ENCODE results near the gene BEND5.

The BEND5 gene

DNA sequence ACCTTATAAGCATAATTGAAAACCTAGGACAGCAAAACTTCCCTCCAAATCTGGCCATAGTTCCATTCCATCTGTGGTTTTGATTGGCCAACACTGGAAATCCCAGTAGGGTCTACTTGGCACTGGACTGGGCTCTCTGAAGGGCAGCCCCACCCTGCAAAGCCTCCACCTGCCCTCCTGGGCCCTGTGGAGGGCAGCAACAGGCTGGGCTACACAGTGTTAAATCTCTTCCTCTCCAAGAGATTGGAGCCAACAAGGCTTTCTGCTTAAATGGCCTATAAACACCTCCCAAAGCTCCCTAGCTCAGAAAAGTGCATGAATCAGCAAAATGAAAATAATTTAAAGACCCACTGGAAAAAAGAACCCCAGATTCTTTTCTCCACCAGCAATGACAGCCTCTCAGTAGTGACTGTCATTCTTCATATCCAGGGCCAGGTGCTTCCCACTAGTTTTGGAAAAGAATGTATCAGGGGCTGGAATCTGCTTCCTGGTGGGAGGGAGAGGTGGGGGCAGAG, 58.5 kb downstream of the BEND5 start:
- no peak for DNase-seq

DNA sequence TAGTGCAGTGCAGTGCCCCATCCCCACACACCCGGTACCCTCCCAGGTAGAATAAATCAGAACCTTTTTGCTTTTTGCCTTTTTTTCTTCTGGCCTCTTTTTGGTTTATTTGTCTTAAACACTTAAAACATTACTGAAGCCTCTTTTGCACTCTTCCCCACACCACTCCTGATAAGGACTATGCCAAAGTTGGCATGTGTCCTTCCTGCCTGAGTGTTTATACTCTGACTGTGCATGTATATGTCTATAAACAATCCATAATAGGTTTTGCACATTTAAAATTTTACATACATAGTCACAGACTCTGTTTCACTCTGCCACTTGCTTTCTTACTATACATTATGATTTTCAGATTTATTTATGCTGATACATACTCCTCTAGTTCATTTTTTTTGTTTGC, 59.6 kb downstream of the BEND5 start:
- DNase-seq, result no peak

GRCh38 chr1:48715921-48716320, 60.8 kb downstream of the BEND5 start:
- no peak for DNase-seq

DNA sequence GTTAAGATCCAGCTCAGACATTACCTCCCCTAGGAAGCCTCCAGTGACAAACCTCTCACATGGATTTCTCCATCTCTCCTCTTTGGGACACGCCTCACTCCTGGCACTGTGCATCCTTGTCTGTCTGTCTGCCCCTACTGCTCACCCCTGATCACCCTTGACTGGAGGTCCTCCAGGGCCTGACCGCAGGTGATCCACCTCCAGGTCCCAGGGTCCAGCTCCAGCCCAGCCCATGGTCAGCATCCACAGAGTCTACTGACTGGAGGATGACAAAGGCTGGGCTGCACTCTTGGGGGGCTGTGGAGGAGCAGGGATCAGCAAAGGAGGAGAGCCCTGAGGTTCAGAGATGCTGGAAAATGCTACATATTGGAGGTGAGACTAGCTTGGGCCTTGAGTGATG, 65.8 kb downstream of the BEND5 start:
- DNase-seq, result no peak

DNA sequence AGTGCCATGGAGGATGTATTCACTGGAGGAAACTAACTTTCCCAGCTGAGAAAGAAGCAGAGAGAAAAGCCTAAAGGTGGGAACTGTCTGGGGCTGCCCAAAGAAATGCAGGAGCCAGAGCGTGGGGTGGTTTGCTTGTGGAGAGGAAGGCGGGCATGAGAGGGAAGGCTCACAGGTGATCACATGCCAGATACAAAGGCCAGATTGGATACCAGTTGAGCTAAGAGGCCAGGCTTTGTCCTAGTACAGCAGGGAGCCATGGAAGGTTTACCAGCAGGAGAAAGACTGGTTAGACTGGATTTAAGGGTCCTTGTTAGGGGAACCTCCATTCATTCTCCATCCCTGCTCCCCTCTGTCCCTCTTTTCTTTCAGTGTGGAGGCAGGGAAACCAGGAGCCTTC, 66.4 kb downstream of the BEND5 start:
- DNase-seq, result no peak

DNA sequence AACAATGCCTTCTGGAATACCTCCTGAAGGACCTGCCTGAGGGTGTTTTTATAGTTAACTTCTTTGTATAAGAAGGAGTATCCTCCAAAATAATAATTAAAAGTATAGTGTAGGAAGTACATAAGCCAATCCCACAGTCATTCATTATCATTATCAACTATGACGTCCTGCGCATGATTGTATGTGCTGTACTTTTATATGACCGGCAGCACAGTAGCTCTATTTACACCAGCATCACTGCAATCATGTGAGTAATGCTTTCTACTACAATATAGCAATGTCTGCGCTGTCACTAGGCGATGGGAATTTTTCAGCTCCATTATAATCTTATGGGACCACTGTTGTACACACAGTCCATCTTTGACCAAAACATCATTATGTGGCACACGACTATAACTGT, 72.0 kb downstream of the BEND5 start:
- no peak for DNase-seq

GRCh38 chr1:48701445-48701844, 75.2 kb downstream of the BEND5 start:
- DNase-seq, result no peak

DNA sequence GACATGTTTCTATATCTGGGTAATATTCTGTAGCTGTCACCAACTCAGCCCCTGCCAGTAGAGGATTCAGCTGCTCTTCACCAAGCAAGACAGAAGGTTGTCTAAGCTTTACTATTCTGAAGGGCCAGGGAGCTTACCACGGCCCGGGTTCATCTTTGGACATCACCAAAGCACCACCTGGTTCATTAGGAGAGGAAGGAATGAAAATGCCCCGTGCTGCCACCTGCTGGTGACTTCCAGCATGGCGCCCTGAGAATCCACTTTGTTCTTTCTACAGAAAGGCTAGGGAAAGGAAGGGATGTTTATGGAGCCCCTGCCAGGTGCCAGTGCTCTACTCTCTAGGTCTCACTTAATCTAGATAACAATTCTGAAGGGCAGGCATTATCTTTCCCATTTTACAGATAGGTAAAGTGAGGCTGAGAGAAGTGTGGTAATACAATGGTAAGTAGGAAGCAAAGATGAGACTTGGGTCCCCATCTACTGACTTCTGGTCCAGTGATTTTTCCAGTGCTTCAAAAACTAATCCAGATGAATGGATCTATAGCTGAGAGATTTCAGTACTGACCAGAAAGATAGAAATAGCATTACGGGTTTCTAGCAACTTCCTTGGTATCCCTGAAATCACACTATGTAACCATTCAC, 79.5 kb downstream of the BEND5 start:
- peak; percentile 33 to 58 for DNase-seq

DNA sequence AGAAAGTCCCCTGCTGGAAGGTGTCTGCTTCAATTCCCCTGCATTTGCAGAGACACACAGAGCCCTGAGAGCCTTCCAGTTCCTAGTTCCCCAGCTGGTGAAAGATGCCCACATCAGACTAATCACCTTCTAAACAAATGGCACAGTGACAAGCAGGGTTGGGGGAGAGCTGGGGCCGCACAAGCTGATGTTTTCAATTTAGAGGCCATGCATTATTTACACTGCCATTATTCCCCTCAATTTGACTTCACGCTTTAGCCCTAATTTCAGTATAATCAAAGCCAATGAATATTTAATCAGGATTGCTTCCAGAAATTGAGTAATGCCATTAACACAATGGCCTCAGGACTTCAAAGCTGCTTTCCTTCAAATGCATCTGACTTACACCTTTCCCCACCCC, 81.5 kb downstream of the BEND5 start:
- DNase-seq, result no peak

- DNase-seq, result no peak
Observed at GRCh38 chr1:48693674-48694320, 82.9 kb downstream of the BEND5 start.

DNA sequence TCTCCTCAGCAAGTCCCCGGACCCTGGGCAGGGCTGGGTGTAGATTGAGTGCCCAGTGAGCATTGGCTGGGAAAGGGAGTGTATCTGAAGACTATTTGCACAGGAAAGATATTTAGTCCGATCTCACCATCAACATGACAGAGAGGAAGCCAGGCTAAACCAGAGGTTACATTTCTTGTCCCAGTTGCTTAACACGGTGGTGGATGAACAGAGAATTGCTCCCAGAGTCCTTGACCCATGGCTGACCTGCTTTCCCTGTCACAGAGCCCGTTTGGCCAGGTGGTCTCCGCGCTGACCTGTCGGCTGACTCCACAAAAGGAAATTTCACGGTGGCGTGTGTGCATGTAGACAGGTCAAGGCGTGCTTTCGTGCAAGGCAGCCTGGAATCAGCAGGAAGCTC, 83.5 kb downstream of the BEND5 start:
- no peak for DNase-seq

DNA sequence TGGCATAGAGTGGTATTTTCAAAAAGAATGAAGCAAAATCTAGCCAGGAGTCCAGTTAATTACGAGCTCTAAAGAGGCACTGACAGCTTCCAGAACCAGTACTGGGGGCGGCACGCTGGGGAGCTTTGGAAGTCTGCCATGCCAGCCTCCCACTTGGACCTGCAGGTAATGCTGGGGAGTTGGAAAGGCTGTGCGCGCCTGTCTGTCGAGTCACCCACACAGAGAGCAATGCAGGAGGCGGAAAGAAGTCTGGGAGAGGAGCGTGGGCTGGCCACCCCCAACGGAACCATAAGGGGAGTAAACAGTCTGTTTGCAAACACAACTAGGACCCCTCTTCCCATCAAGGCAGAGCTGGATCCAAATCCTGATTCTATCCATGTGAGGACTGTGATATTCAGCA, 84.5 kb downstream of the BEND5 start:
- DNase-seq, result no peak

DNA sequence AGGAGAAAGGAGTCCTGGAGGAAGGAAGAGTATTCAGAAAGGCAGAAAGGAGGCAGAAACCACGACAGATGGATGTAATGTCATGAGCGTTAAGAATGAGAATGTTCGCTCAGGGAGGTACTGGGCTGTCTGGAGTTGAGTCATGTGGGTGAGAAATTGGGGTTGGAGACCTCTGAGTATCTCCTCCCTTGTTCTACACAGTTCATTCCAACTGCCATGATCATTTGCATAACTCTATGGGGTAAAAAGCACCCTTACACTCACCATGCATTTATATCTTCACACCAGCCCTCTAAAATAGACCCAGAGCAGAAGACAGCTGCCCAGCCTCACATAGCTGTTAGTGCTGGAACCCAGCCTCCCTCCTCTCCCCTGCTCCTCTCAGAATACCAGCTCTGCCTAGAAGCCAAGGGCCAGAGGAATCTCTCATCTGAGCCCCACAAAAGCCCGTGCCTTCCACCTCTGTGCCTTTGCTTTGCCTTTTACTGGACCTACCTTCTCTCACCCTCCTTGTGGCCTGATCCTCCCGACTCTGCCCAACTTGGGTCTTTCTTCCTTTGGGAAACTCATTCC, 85.2 kb downstream of the BEND5 start:
- DNase-seq, result no peak

- no peak for DNase-seq
Observed at GRCh38 chr1:48688102-48688760, 88.5 kb downstream of the BEND5 start.

DNA sequence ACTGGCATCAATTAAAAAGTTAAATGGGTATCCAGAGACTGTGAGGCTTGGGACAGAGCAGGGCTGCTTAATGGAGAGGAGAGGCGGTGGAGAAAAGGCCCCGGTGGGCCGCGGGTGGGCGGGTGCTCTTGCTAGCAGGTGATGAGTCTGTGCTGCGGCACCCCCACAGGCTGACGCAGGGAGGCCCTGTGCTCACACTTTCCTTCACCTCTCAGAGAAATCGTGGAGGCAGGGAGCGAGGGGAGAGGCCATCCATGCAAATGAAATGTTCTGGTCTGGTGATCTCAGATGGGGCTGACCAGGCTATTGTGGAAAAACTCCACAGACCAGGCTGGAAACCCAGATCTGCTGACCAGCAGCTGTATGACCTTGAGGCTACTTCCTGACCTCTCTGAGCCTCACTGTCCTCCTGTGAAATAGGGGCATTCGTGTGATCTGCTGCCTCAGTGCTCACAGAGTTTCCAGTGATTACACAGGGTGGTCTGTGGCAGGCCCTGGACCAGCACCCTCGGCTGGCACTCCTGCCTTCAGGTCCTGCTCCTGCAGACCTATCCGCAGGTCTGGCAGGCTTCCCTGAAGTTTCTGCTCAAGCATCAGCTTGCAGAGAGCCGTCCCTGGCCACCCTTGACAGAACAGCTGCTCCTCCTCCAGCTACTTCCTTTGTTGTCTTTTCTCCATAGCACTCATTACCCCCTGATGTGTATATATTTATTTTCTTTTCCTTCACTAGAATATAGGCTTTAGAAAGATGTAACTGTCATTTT, 89.2 kb downstream of the BEND5 start:
- no peak for DNase-seq

DNA sequence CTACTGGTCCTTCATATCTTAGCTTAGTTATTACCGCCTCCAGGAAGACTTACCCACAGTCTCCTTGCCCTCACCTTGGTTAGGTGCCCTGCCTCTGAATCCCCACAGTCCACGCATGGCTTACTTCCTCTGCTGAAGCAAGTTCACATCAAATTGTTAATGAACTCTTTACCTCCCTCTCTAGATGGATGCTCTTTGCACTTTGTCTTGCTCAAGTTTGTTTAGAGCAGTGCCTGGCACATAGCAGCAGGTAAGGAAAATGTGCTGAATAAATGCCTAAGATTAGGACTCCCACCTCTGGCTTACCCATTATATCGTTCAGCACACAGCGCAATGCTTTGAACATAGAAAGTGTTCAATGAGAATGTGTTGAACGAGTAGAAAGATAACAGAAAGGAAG, 90.5 kb downstream of the BEND5 start:
- DNase-seq, result no peak

GRCh38 chr1:48684381-48684780, 92.3 kb downstream of the BEND5 start:
- DNase-seq, result no peak

- DNase-seq, result no peak
Observed at GRCh38 chr1:48683839-48684238, 92.9 kb downstream of the BEND5 start.

DNA sequence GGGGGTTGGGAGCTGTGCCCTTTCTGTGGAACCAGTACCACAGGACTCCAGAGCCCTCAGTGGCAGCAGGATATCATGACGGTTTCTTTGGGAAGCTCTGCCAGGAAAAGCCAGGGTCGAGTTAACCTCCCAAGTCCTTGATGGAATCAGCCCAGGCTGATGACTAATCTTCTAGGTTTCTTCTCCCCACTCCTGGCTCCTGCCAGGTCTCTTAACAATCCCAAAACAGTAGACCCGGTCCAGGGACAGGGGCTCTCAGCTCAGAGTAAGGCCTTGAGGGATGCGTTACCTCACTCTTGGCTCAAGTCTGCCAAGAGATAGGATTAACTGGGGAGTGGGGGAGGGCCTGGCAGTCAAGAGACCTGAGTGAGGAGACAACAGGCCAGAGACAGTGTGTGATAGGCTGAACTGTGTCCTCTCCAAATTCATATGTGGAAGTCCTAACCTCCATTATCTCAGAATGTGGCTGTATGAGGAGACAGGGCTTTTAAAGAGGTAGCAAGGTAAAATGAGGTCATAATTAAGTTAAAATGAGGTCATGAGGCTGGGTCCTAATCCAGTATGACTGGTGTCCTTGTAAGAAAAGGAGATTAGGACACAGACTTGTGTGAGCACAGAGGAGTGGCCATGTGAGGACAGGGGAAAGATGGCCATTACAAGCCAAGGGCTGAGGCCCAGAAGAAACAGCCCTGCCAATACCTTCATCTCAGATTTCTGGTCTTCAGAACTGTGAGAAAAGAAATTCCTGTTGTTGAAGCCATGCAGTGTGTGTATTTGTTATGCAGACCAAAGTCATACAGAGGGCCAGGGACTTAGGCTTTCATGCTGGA, 95.0 kb downstream of the BEND5 start:
- DNase-seq, result peak in 1 of 2 experiments; percentile 36

DNA sequence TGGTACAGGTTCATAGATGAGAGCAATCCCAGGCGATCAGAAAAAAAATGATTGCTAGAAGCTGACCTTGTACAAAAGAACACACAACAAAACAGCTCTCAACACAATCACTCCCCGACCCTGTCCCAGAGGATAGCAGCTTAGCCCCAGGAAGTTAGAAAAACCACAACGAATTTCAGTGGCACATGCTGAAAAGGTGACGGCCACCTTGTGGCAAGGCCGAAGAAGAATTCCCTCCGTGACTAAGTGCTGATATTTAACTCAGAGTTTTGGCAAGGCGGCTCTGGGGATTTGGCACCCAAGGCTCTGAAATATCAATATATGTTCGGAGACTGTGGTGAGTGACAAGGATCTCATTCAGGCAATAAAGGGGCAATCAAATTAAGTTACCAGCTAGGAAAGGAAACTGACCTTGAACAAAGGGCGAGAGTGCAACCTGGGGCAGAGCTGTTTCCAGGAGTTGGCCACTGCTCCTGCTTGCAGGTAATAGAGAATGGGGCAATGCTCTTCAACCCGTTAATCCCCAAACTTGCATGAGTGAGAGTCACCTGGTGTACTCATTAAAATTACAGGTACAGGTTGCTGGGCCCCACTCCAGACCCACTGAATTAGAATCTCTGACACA, 96.2 kb downstream of the BEND5 start:
- DNase-seq, result no peak

DNA sequence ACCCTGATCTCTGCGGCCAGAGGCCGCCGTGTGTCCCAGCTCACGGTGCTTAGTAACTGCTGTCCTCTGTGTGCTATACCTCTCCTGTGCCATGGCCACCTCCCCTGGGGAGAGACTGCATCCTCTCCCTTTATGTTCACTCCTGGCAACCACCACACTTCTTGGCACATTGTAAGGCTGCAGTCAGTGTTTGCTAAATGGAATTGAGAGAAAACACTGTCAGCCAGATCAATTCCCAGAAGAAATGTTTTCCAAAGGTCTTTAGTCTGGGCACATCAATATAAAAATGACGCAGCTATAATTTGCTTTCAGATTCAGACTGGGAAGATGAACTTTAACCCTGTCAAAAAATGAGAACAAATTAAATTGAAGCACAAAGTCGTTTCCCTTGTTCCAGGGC, 96.8 kb downstream of the BEND5 start:
- no peak for DNase-seq
